B cell (primary cell): ENCODE data around the gene EHF. TPM values are rescaled to one million over a fixed set of nuclear protein-coding genes. Genes with fewer than 3 reads are reported as not detected.

Experiments used
- ATAC-seq: fragments of 200-7000 bp; cut with Tn5 transposase; one replicate; pipeline ENCODE4 v1.10.0; 2021; ENCODE audit warnings: low read depth, mild to moderate bottlenecking, moderate number of reproducible peaks, moderate library complexity
- CTCF ChIA-PET: fragments of 350-600 bp; sonication (Branson Sonifier 250); formaldehyde crosslinking; loops from one replicate; lab custom pipeline; 2021; ENCODE audit warnings: antibody characterized with exemption, inconsistent platforms; lab: Charles Lee
- POLR2A ChIA-PET: fragments of 350-600 bp; sonication (Branson Sonifier 250); formaldehyde crosslinking; loops from one replicate; lab custom pipeline; 2021; ENCODE audit warnings: antibody characterized with exemption; lab: Charles Lee
- DNase-seq: peaks from one replicate; pipeline ENCODE4 v3.0.0; 2013
- H2AFZ ChIP-seq: 2 replicates; pipeline ENCODE4 v1.6.1; 2012; ENCODE audit warnings: mild to moderate bottlenecking, low read depth, low read length; ENCODE audit not compliant: insufficient read depth, poor library complexity, severe bottlenecking
- H3K27ac ChIP-seq, 2 donors: 1 replicate in 1 of 2; 2 replicates in 1 of 2; pipeline ENCODE4 v1.5.1; 2012 to 2013; ENCODE audit warnings: low read length in 2 of 2, mild to moderate bottlenecking in 2 of 2, moderate library complexity in 1 of 2
- H3K27me3 ChIP-seq, 4 experiments: fragments of 200-600 bp in 1 of 4; sonication (generic) in 1 of 4; replicated peaks in 1 of 4; 1 replicate in 2 of 4; 2 replicates in 2 of 4; pipeline versions ENCODE4 v1.6.1 to v1.7.0; 2013 to 2016; ENCODE audit warnings: low read length in 3 of 4, mild to moderate bottlenecking in 2 of 4, mixed read lengths in 1 of 4, moderate library complexity in 1 of 4; ENCODE audit not compliant: insufficient read depth in 4 of 4, control insufficient read depth in 3 of 4; ENCODE audit errors: control extremely low read depth in 1 of 4
- H3K36me3 ChIP-seq, 2 experiments: replicated peaks in 1 of 2; 1 replicate in 1 of 2; 2 replicates in 1 of 2; pipeline versions ENCODE4 v1.6.1 to v1.7.1; 2013; ENCODE audit warnings: low read length in 1 of 2; ENCODE audit not compliant: insufficient read depth in 2 of 2, control insufficient read depth in 1 of 2; ENCODE audit errors: control extremely low read depth in 1 of 2, extremely low read depth in 1 of 2
- H3K4me1 ChIP-seq, 2 donors: fragments of 200-600 bp in 1 of 2; sonication (generic) in 1 of 2; 1 replicate in 1 of 2; 2 replicates in 1 of 2; pipeline versions ENCODE4 v1.5.1 to v1.6.1; 2013 to 2017; ENCODE audit warnings: low read length in 2 of 2; ENCODE audit not compliant: control insufficient read depth in 2 of 2, insufficient read depth in 2 of 2
- H3K4me2 ChIP-seq: replicated peaks from 2 replicates; pipeline ENCODE3; 2012; ENCODE audit warnings: mild to moderate bottlenecking, low read depth, low read length; ENCODE audit not compliant: poor library complexity, severe bottlenecking
- H3K4me3 ChIP-seq, 5 experiments: fragments of 200-600 bp in 1 of 5; sonication (generic) in 1 of 5; 1 replicate in 3 of 5; 2 replicates in 2 of 5; pipeline versions ENCODE4 v1.5.1 to v1.7.0; 2011 to 2016; ENCODE audit warnings: low read length in 4 of 5, mild to moderate bottlenecking in 4 of 5, low read depth in 2 of 5, control low read depth in 1 of 5, moderate library complexity in 1 of 5; ENCODE audit not compliant: insufficient read depth in 1 of 5; ENCODE audit errors: control extremely low read depth in 1 of 5, extremely low read depth in 1 of 5
- H3K79me2 ChIP-seq: fragments of 200-600 bp; sonication (generic); one replicate; pipeline ENCODE4 v1.6.0; 2016; ENCODE audit warnings: low read length; ENCODE audit not compliant: control insufficient read depth, insufficient read depth
- H3K9ac ChIP-seq: fragments of 200-600 bp; sonication (generic); 2 replicates; pipeline ENCODE4 v1.6.1; 2017; ENCODE audit warnings: mild to moderate bottlenecking, low read length, moderate library complexity
- H3K9me3 ChIP-seq, 3 donors: one replicate each; pipeline versions ENCODE4 v1.6.1 to v1.7.1; 2013; ENCODE audit warnings: low read length in 2 of 3; ENCODE audit not compliant: control insufficient read depth in 2 of 3, insufficient read depth in 1 of 3; ENCODE audit errors: control extremely low read depth in 1 of 3
- H4K20me1 ChIP-seq: 2 replicates; pipeline ENCODE4 v1.6.0; 2012; ENCODE audit warnings: mild to moderate bottlenecking, low read length; ENCODE audit not compliant: insufficient read depth, control insufficient read depth, poor library complexity, severe bottlenecking
- H3K27ac Mint-ChIP-seq: one replicate; pipeline ENCODE4 v1.8.0; 2021; ENCODE audit warnings: mixed read lengths
- H3K27me3 Mint-ChIP-seq: one replicate; pipeline ENCODE4 v1.8.0; 2021; ENCODE audit warnings: mixed read lengths
- H3K4me1 Mint-ChIP-seq: one replicate; pipeline ENCODE4 v1.8.0; 2021; ENCODE audit warnings: mixed read lengths
- H3K4me3 Mint-ChIP-seq: one replicate; pipeline ENCODE4 v1.8.0; 2021; ENCODE audit warnings: mixed read lengths
- H3K9me3 Mint-ChIP-seq: one replicate; pipeline ENCODE4 v1.8.0; 2022; ENCODE audit warnings: mixed read lengths; ENCODE audit not compliant: insufficient read depth
- CTCF ChIP-seq: fragments of 200-600 bp; IDR thresholded peaks from one replicate; pipeline ENCODE4 v1.8.0; 2022; ENCODE audit warnings: antibody characterized with exemption, mild to moderate bottlenecking
- EZH2 ChIP-seq: IDR thresholded peaks from 2 replicates; pipeline ENCODE4 v1.6.1; 2012; ENCODE audit warnings: borderline replicate concordance, low read depth, mild to moderate bottlenecking, moderate library complexity, low read length; ENCODE audit not compliant: insufficient read depth, poor library complexity, severe bottlenecking
- WGBS: methylation state at CpG from one replicate; pipeline ENCODE4 v1.1.5; 2013; ENCODE audit warnings: missing lambda C conversion rate; ENCODE audit not compliant: insufficient coverage; 5-methylcytosine and 5-hydroxymethylcytosine counted together
- intact Hi-C: fragments of 100-400 bp; cut with micrococcal nuclease; formaldehyde crosslinking; loops from one replicate; pipeline ENCODE4 v1.10.0; 2022
- polyA plus RNA-seq: library from polyadenylated mRNA; depleted of rRNA; stranded (reverse); fragments of >200 nt; gene quantifications from 2 replicates; pipeline ENCODE4 v1.2.3, GENCODE V29; 2012
- total RNA-seq, 2 donors: library from RNA; stranded (reverse); fragments of 120-200 nt in 1 of 2; gene quantifications; 1 replicate in 1 of 2; 2 replicates in 1 of 2; pipeline versions ENCODE4 v1.2.3 to v1.2.4, GENCODE V29; 2013 to 2022

Gene EHF
- total and polyA plus RNA-seq, 2 donors (not counting 1 experiment from before 2014, with no cell fraction given), result not detected

- peak overlapping the region; percentile 57 for H3K4me2 ChIP-seq
- no peaks in the 10 kb centered on the region for H3K36me3 ChIP-seq
- WGBS, result no CpG with 5 or more reads among the region's 2 CpGs
- peaks cover 12 to 16% of the 10 kb centered on the region in 2 donors for H3K4me1 ChIP-seq
- ChIA-PET CTCF (interaction anchor here (0.6 to 3.6 kb wide), 42 partner anchors 9 to 903 kb away, joined by 3 to 45 read pairs (median 5); partner anchors contain the start of genes APIP, EHF, ELF5 and PDHX), POLR2A (no interaction called here)
- ATAC-seq (peak; percentile 21), DNase-seq (no peak)
- H4K20me1 ChIP-seq, result no peaks in the 10 kb centered on the region
- no peak overlapping the region for H3K9ac ChIP-seq
- intact Hi-C loops, result loop anchor here (5.0 kb wide), 1 partner anchor 67 kb away; no protein-coding TSS in a partner anchor
- H3K27me3 ChIP-seq, result no peaks in the 10 kb centered on the region
- H3K27ac Mint-ChIP-seq, result no peak overlapping the region
- peaks cover 23% of the 10 kb centered on the region for H3K4me1 Mint-ChIP-seq
- H3K27ac ChIP-seq, result peak overlapping the region in 1 of 2 donors; percentile 43
- no peak overlapping the region for H3K4me3 Mint-ChIP-seq
- H3K79me2 ChIP-seq, result no peaks in the 10 kb centered on the region
- peaks cover 4% of the 10 kb centered on the region for H3K27me3 Mint-ChIP-seq
- no peak overlapping the region for H2AFZ ChIP-seq
- no peak overlapping the region for H3K4me3 ChIP-seq
- H3K9me3 Mint-ChIP-seq, result no peaks in the 10 kb centered on the region
- H3K9me3 ChIP-seq, result peaks cover 0 to 1% (median 0%) of the 10 kb centered on the region in 3 donors
- TF ChIP-seq CTCF (no peak), EZH2 (no peak)
Observed at GRCh38 chr11:34585304-34585734, 35.6 kb upstream of the EHF start.

GRCh38 chr11:34585735-34586487 is 35.0 kb upstream of the EHF start:
- peak; percentile 77 for TF ChIP-seq CTCF
- TF ChIP-seq EZH2, result no peak
- peaks cover 0 to 1% (median 0%) of the 10 kb centered on the region in 3 donors for H3K9me3 ChIP-seq
- peak overlapping the region; percentile 43 for H3K27ac ChIP-seq
- Mint-ChIP-seq H3K9me3 (no peaks in the 10 kb centered on the region), H3K27ac (peak overlapping the region; percentile 48), H3K4me3 (peak overlapping the region; percentile 33), H3K4me1 (peaks cover 23% of the 10 kb centered on the region), H3K27me3 (no peaks in the 10 kb centered on the region)
- intact Hi-C loops, result loop anchor here (1.0 to 5.0 kb wide), 3 partner anchors 66 to 806 kb away; no protein-coding TSS in a partner anchor
- peaks cover 12 to 16% of the 10 kb centered on the region in 2 donors for H3K4me1 ChIP-seq
- H3K4me2 ChIP-seq, result peak overlapping the region; percentile 57
- no peaks in the 10 kb centered on the region for H3K36me3 ChIP-seq
- H2AFZ ChIP-seq, result no peak overlapping the region
- ChIA-PET CTCF (interaction anchor here (0.6 to 3.6 kb wide), 47 partner anchors 9 to 902 kb away, joined by 3 to 45 read pairs (median 5); partner anchors contain the start of genes APIP, EHF, ELF5 and PDHX), POLR2A (no interaction called here)
- ATAC-seq (peak; percentile 94), DNase-seq (peak; percentile 74)
- WGBS, result 7% methylated on average over 2 of the region's 4 CpGs
- no peaks in the 10 kb centered on the region for H4K20me1 ChIP-seq
- H3K27me3 ChIP-seq, result no peaks in the 10 kb centered on the region
- H3K4me3 ChIP-seq, result no peak overlapping the region
- H3K9ac ChIP-seq, result no peak overlapping the region
- no peaks in the 10 kb centered on the region for H3K79me2 ChIP-seq
